HG02970 (cell line): ENCODE data around the gene SMARCAL1.

Experiments used
- ATAC-seq: cut with Tn5 transposase; IDR thresholded peaks from one replicate; pipeline ENCODE4 v1.9.1; 2021; ENCODE audit warnings: mild to moderate bottlenecking, moderate library complexity, moderate number of reproducible peaks; ENCODE audit not compliant: unreplicated experiment, low FRiP score

SMARCAL1 gene

DNA sequence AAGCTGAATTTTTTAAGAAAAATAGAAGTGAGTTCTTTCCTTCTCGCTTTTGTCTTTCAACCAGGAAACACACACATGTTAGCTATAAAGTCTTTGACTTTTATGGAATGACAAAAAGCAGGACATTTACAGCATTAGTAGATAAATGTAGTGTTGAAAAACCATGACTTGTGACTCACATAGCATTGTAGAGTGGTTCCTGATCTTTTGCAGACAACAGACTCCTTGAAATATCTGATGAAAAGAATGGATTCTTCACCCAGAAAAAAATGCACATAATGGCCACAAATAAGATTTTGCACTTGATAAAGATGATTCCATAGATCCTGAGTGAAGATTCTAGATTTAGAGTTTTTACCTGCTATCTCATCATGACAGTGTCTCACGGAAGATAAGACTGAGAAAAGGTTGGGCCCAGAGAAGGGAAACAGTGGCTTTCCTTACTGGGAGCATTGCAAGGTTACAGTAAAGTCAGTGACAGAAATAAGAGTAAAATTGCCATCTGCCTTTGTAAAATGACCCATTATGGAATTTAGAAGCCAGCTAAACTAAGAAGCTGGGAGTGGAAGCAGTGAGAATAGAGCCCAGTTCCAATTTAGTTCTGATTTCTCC lies 14.0 kb downstream of the SMARCAL1 start:
- no peak for ATAC-seq

DNA sequence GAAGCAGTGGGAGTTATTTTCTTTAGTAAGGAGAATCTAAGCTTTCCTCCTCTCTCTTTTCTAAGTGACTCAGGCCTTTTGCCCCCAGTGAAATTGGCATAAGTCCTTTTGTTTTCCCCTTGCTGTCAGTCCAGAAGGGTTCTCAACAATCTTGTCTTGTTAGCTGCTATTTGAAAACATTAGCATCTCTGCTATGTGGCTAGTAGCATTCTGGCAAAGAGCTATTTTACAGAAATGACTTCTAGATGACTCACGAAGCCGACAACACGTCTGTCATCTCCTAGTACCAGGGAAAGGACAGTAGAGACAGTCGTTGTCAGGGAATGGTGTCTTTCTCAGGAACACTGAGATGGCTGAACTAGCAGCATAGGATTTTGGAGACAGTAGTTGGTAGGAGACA lies 14.7 kb downstream of the SMARCAL1 start:
- no peak for ATAC-seq

DNA sequence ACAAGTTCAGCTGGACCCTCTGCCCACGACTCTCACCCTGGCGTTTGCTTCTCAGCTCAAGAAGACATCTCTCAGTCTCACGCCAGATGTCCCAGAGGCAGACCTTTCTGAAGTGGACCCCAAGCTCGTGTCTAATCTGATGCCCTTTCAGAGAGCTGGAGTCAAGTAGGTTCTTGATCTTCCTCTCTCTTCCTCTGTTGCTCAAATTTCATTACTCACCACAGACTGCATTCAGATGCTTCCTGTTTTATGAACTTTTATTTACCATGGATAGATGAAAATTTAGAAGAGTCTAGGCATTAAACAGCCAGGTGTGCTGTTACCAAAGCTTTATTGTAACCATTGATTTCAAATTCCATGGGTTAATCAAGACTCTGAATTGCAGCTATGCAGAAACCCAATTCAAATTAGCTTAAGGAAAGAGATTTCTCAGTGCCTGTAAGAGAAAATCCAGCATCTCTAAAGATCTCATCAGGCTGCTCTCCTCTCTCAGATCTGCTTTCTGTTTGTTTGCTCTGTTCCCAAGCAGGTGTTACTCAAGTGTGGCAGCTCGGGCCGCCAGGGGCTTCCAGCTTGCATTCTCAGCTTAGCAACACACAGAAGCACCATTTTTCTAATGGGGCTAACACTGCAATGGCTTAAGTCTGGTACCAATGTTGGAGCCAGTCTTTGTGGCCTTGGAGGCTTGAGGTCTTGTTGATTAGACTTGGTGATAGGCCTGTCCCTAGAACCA lies 16.5 kb downstream of the SMARCAL1 start:
- no peak for ATAC-seq

DNA sequence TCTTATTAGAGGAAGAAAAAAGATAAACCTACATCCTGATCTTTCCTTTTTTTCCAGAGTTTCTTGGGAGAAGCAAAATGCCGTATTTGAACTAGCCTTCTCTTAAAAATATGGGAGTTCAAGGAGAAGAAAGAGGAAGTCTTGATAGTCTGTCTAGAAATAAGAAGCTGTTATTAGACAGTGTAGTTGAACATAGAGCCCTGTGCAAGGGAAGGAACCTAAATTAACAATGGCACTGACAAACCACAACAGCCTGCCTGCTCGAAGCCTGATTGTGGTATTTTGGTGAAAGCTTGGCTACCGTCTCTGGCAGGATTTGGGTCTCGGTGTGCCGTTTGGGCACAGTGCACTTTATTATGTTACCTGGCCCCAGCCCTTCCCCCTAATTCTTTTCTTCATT lies 17.1 kb downstream of the SMARCAL1 start:
- no peak for ATAC-seq

DNA sequence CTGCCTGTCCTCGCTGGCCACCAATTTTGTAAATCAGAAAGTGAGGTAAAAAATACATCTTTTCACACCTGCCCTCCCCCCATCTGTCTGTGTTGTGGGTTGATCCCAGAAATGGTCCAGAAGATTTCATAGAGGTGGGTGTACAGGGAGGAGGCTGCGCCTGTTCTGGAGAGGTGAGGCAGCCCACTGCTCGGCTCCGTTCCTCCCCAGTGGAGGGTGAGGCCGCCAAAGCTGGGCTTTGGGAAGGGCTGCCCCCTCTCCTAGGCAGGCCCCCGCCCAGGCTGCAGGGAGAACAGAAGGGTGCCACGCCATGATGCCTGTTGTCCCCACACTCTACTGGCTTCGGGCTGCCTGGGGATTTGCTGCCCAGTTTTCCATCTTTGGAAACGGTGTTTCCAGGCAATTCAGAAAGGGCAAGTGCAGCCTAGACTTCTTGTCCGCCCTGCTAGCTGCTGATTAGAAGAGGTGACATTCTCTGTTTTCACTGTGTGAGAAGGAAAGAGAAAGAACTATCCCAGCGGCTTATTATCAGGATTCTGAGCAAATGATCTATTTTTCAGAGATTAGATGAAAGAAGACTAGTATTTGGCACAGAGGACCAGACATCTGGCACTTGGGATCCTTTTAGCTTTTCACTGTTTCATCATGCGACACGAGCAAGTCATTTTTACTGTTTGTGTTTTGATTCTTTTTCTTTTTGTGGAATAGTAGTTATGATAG lies 18.7 kb downstream of the SMARCAL1 start:
- ATAC-seq, result no peak

DNA sequence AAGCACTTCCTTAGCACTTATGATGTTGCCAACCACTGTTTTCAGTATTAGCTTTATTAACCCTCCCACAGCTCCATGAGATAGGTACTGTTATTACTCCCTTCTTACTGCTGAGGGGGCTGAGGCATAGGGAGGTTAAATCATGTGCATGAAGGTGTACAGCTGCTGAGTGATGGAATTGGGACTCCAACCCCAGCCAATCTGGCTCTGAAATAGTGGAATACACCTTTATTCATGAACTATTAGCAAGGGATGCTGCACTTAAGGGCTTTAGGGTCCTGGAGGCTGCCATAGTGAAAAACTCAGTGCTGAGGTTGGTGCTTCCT lies 19.2 kb downstream of the SMARCAL1 start:
- ATAC-seq, result no peak

DNA sequence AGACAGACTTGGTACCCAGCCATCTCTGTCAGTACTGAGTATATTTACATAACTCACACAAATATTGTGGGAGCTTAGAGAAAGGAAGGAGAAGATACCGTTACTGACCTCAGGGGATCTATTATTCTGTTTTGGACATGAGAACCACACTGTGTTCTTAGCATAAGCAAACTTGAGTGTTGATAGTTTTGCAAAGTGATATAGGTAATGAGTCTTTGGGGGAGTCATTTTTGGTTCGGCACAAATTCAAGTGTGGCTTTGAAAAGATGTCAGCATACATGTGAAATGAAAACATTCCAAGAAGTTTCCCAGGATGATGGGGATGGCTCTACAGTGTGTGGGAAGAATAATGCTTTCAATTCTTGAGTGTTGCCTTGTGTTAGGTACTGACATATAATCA lies 24.1 kb downstream of the SMARCAL1 start:
- no peak for ATAC-seq

DNA sequence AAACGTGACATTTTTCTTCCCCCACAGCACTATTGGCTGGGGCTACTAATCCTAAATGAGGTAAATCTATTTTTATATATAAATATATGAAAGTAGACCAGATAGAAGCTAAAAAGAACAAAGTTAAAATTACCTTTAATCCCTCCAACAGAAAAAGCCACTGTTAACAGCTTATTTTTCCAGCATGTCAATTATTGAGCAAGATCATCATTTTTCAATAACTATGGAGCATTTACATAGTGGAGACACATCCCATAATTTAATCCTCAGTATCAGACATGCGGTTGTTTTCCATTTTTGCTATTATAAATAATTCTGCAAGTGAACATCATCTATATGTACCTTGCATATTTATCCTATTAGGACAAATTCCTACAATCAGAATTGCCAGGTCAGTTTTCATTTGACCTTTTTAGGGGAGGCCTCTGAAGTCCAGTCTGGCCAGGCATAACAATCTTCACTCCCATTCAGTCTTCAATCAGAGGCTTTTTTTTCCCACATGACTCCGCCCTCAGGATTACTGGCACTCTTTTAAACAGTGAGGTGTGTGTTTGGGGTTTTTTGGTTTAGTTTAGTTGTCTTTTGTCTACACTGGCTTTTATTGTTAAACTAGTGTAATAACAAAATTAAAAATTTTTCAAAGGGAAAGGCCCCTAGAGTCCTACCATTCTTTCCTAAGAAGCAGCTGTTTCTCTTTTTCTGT lies 29.2 kb downstream of the SMARCAL1 start:
- no peak for ATAC-seq

DNA sequence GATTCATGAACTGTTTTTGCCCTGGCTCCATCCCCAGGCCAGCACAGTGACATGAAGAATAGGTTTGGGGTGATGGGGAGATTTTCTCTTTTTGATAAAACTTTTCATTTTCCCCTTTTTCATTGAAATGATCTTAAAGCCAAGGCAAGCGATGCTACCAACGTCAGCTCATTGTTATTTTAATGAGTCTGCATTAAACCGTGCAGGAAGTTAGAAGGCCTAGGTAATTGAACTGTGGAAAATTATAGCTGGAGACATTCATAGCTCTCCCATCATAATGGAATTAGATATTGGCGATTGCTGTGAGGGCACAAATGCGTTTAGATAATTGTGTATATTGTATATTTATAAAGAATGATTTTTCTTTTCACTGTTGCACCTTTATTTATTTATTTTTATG lies 33.2 kb downstream of the SMARCAL1 start:
- ATAC-seq, result no peak

DNA sequence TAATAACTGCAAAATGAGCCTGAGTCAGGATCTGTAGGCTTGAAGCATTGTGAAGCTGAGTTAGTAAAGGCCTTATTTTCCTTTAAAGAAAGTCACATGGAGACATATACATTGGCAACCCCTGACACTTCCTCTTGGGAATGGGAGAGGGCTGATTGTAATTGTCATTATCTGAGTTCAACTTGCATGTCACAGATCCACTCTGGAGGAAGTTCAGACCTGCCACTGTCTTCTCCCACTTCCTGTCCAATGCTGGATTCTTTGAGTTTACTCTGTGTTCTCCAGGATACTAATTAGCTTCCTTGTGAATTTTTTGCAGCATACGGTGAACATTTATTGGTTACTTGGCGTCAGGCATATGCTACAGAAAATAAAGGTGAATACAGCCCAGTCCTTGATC lies 34.1 kb downstream of the SMARCAL1 start:
- ATAC-seq, result no peak

DNA sequence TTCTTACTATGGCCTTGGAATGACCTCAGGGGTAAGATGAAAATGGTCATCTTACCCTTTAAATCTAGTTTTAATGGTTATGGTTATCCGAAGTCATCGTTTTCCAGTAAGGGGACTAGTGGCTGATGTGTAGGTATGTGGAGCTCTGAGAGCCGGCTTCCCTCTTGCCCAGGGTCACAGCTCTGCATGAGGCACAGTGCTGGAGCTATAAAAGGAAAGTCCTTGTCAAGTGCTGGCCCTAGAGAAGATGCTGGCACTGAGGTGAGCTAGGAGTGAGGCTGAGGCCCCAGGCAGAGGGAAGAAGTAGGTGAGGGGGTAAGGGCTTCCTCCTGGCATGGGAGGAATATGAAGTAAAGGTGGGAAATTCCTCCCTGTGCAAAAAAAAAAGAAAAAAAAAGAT lies 35.0 kb downstream of the SMARCAL1 start:
- ATAC-seq, result no peak

DNA sequence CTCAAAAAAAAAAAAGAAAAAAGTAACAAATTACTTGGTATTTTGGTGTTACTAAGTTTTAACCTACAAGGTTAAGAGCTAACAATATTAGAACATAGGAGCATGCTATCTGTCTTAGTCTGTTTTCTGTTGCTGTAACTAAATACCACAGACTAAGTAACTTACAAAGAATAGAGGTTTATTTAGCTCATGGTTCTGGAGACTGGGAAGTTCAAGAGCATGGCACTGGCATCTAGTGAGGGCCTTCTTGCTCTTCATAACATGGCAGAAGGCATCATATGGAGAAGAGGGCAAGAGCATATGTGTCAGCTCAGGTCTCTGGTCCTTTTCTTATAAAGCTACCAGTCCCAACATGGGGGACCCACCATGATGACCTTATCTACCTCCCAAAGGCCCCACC lies 36.5 kb downstream of the SMARCAL1 start:
- ATAC-seq, result no peak

DNA sequence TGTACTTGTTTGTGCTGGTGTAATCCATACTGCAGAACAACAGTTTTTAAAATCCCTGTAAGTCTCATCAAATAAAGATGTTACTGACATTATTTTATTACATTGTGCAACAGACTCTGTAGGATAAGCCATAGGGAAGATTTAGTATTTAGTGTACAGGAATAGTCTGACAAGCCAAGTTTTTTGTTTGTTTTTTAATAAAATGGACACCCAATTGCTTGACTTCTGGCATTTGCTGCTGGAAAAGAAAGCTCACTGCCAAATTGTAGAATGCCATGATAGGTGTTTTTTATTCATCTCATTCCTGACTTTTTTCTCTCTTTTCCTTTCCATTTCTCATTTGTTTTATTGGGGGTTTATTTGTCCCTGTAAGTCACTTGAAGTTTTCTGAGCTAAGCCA lies 38.1 kb downstream of the SMARCAL1 start:
- ATAC-seq, result no peak

DNA sequence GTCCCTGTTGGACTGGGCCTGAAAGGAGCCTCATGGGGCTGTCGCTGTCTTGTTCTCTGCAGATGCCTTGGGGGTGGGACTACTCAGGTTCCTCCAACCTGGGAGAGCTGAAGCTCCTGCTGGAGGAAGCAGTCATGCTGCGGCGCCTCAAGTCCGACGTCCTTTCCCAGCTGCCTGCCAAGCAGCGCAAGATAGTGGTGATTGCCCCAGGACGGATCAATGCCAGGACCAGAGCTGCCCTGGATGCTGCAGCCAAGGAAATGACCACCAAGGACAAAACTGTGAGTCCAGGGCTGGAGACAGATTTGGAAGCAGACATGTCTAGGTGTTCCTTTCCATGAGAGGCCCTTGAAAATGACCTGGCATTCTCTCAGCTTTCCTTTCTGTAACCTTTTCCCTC lies 38.5 kb downstream of the SMARCAL1 start:
- ATAC-seq, result no peak

DNA sequence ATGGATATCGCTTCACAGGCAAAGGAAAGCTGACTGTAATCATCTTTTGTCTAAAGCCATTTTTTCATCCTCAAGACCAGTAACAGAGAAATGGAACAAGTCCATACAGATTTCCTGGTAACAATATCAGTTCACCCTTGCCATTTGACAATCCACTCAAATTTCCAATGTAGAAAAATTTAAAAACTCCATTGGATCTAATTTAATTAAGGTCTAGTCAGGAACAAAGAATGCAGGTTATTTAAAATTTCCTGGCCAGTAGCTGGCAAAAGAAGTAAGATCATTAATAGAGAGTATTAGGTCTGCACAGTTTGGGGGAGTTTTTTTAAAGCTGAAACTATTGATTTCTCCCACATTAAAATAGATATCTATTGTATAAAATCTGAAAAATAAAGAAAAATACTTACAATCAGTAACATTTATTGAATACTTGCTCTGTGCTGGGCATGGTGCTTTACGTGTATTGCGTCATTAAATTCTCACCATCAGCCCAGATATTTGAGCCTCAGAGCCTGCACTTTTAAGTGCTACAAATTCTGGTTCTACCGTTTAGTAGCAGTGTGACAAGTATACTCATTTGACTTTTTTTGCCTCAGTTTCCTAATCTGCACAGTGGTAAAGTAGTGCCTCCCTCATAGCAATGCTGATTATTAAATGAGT lies 41.8 kb downstream of the SMARCAL1 start:
- no peak for ATAC-seq

DNA sequence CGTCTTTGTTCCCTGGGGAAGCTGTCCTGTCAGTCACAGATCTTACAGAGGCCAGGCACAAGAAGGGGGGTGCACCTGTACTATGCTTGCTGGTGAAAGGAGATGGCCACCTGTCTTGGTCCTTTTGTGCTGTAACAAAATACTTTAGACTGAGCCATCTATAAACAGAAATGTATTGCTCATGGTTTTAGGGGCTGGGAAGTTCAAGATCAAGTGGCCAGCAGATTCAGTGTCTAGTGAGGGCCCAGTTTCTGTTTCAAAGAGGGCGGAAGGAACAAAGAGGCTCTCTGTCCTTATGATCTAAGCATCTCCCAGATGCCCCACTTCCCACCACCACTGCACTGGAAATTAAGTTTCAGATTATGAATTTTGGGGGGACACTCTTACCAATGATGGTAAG lies 50.9 kb downstream of the SMARCAL1 start:
- no peak for ATAC-seq

DNA sequence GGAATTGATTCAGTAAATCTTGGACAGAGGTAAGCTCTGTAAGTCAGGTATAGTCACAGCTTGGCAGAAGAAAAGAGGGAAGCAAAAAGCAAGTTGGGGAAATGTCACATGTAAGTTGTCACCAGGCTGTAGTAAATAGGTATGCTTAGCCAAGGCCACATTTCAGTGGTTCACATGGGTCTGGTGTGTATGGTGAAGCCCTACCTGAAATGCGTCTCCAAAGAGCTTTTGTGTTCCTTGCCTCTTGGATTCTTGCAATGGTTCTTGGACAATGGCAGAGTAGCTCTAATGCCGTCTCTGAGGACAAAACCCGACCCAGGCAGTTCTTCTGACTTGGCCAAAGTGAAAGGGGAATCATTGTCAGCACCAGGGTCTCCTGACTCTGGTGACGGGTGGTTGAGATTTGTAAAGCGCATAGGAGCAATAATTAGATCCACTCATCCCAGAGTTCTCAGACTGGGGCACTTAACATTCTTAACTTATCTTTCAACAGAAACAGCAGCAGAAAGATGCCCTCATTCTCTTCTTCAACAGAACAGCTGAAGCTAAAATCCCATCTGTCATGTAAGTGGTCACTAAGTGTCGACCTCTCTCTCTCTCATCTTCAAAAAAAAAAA lies 51.9 kb downstream of the SMARCAL1 start:
- ATAC-seq, result no peak

DNA sequence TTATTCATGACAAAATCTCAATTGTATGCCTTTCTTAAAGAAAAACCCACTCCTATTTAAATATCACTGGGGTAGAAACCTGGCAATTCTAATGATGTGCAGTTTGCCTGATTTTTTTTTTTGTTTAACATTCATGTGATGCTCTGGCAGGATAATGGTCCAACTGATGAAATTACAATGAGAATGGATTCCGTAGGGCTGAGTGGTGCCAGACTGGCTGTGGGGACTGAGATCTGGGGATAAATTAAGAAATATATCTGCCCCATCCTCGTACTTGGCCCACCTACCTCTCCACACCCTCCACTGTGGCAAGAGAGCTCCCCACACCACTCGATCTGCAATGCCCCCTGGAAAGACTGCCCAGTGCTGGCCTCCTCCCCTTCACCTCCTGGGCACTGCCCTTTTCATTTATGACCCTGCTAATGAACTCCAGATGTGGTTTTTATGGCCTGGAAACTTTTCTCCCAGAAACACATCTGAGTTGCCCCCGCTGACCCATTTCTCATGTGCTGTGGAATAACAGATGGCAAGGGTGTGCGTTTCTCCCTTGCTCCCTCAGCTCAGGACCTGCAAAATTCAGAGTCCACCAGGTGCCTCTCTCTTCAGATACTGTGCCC lies 53.4 kb downstream of the SMARCAL1 start:
- ATAC-seq, result no peak

DNA sequence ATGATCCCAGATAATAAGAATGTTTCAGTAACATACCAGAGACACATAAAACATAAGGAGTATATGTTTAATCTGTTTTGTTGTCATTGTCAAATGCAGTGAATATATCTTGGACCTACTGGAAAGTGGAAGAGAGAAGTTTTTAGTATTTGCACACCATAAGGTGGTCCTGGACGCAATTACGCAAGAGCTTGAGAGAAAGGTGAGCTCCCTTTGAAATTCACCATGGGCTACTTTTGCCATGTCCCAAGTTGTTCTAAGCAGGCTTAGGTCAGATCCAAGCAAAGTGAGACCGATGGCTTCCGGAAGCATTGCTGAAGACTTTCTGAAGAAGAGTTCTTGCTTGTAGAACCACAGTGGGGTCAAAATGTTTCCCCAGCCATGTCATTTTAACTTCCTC lies 55.6 kb downstream of the SMARCAL1 start:
- no peak for ATAC-seq

DNA sequence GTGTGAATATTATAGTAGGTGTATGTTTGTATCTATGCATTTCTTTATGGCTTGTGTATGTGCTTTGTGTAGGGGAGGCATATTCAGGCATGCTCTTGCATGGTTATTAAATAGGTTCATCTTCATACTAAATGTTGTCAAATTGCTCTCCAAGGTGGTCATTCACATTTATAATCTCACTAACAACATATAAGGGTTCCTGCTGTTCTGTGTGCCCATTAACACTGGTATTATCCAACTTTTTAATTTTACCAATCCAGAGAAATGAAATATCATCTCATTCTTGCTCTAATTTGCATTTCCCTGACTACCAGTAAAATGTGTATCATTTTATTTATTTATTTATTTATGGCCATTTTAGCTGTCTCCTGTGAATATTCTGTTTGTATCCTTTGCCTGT lies 57.4 kb downstream of the SMARCAL1 start:
- ATAC-seq, result no peak
